T-helper 1 cell treated with Interleukin-12 subunit alpha and Interleukin-12 subunit beta and Interleukin-4 antibody, amounts not matched to agents 30 ng/mL and 1 ng/mL, for 36 hours (primary cell): ENCODE data around the gene MBNL1. TPM values are rescaled to one million over a fixed set of nuclear protein-coding genes. Genes with fewer than 3 reads are reported as not detected.

Experiments
- intact Hi-C: fragments of 100-400 bp; cut with micrococcal nuclease; formaldehyde crosslinking; loops from one replicate; pipeline ENCODE4 v1.15.1; 2024
- total RNA-seq: library from RNA; stranded (reverse); gene quantifications from 2 replicates; pipeline ENCODE4 v1.2.3, GENCODE V29; 2022

The MBNL1 gene, protein sequence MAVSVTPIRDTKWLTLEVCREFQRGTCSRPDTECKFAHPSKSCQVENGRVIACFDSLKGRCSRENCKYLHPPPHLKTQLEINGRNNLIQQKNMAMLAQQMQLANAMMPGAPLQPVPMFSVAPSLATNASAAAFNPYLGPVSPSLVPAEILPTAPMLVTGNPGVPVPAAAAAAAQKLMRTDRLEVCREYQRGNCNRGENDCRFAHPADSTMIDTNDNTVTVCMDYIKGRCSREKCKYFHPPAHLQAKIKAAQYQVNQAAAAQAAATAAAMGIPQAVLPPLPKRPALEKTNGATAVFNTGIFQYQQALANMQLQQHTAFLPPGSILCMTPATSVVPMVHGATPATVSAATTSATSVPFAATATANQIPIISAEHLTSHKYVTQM
- total RNA-seq, result 465 and 485 TPM in 2 replicates

DNA sequence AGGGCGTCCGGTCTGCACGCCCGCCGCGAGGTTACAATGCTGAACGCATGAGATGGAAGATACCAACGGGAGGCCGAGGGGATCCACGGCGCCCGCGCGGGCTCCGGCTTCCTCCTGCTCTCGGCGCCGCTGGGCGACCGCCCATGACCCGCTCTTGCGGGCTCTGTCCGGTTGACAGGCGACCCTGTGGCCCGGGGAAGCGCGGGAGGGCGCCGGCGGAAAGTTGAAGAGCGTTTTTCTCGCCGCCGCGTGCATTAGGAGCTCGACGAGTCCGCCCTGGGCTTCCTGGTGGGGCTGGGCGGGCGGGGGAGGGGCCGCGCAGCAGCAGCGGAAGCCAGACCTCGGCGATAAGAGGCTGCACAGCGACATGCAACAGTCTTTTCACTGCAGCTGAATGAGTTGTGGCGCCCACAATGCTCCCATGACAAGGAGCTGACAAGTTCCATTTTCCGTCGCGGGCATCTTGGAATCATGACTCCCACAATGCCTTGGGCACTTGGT lies at the start of gene MBNL1:
MBNL1 (plus strand) TSS at position 375 of the 501 bp plus-strand sequence. CDS start 31,265 bp downstream, outside the sequence.
- intact Hi-C loops, result loop anchor here (1.0 to 5.0 kb wide), 8 partner anchors 10 to 894 kb away; partner anchors contain the start of gene RAP2B

DNA sequence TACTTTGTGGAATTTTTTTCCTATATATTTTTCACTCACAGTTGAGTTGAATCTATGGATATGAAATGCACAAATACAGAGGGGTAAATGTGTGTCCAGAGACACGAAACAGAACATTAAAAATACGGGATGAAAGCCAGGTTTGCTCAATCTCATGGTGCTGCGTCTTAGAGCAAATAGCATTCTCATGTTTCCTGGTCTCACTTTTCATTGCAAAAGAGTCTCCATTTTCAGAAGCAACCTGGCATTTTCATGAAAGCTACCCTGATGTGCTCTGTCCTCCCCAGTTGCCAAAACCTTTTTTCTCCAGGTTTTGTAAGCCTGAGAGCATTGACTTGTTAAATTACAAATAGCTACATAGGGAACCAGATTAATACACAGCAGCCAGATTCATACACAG lies 49.5 kb upstream of the MBNL1 start:
- intact Hi-C loops, result no loop called here

DNA sequence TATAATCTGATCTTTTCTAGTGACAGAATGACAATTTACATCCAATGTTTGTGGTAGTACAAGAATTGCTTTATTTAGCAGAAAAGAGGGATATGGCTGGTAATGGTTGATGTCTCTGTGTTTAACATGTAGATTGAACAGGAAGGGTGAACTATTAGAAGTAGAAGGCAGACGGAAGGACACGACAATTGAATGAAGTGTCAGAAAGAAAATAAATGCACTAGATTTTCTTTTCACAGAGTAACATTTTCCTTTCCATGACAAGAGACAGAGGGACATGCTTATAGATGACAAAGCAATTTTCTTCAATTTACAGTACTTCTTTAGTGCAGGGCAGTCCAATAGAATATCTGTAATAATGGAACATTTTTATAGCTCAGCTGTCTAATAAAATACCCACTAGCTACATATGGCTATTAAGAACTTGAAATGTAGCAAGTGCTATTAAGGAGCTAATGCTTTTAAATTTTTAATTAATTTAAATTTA lies 48.9 kb upstream of the MBNL1 start:
- intact Hi-C loops, result no loop called here

DNA sequence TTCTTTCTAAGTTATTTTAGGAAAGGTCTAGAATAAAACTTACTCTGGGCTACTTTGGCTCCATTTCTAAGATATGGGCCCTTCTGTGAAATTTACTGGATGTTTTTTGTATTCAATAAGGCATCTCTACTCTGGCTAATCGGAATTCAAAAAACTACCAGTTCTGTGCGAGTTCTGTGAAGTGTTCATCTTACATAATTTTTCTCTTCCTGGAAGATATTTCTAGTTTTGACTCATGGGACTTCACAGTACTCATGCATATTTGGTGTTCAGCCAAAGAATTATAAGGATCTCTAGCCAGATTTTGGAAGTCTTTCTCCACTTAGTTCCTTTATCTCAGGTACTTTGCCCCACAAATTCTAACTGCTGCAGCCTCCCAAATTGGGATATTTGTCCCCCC lies 46.4 kb upstream of the MBNL1 start:
- intact Hi-C loops, result loop anchor here (1.0 kb wide), 6 partner anchors 8 to 46 kb away; partner anchors contain the start of gene MBNL1

DNA sequence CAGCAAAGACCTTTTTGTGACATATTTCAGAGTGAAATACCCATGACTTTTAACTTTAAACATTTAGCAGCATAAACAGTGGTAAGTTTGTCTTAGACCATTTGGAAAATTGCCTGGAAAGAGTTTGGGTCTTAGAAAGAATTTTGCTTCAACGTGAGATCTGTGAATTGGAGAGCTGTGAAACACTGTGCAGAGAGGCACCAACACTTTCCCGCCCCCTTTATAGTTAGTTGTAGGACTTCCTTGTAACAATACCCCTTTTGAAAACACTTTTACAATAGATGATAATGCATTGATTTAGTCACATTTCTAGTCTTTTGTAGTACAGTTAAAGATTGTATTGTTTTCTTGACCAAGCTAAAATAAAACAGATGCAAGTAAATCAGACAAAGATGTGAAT lies 43.5 kb upstream of the MBNL1 start:
- intact Hi-C loops, result no loop called here

DNA sequence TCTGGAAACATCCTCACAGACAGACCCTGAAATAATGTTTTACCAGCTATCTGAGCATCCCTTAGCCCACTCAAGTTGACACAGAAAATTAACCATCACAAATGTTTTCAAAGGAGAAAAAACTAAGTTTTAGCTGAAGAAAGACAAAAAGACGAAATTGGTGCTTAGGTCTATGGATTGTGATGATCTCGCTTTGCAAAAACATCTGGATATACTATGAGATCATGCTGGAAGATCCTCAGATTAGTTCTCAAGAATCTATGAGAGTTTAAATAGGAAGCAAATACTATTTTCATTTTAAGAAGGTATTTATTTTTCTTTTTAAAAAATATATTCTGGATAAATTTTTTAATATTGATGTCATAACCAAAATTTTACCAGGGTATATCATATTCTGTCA lies 42.6 kb upstream of the MBNL1 start:
- intact Hi-C loops, result no loop called here

DNA sequence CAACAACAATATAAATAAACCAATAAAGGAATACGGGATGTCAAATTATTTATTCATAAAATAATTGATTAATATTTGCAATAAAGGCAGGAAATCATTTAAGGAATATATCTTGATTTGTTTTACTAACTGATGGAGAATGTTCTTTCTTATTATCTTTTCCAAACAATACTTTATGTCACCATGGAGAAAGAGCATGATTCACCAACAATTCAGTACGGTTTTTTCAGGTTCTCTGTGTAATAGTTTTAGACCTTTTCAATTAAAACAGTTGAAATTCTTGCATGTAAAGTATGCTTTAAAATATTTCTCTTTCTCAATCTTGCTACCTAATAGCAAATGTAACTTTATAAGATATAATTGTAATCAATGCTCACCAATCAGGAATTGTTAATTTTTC lies 41.7 kb upstream of the MBNL1 start:
- intact Hi-C loops, result no loop called here

DNA sequence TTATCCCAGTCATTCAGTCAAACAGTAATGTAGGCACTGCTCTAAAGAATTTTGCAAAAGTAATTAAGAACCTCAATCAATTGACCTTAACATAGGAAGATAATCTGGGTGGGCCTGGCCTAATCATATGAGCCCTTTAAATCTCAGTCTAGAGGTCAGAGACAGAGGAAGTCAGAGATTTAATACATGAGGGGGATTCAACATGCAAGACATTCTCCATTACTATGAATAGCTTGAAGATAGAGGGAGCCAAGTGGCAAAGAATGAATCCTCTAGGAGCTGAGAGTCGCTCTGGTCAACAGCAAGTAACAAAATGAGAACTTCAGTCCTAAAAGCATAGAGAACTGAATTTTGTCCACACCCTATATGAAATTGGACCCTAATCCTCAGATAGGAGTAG lies 39.0 kb upstream of the MBNL1 start:
- intact Hi-C loops, result no loop called here

DNA sequence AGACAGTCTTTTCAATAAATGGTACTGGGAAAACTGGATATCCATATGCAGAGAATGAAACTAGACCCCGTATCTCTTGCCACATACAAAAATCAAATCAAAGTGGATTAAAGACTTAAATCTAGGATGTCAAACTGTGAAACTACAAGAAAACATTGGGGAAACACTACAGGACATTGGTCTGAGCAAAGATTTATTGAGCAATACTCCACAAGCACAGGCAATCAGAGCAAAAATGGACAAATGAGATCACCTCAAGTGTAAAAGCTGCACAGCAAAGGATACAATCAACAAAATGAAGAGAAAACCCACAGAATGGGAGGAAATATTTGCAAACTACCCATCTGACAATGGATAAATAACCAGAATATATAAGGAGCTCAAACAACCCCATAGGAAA lies 38.4 kb upstream of the MBNL1 start:
- intact Hi-C loops, result no loop called here

DNA sequence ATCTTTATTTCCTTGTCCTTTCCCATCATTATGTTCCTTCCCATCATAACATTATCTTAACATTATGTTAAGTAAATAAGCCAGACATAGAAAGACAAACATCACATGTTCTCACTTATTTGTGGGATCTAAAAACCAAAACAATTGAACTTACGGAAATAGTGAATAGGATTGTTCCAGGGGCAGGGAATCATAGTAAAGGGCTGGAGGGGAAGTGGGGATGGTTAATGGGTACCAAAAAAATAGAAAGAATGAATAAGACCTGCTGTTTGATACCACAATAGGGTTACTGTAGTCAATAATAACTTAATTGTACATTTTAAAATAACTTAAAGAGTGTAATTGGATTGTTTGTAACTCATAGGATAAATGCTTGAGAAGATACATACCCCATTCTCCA lies 36.7 kb upstream of the MBNL1 start:
- intact Hi-C loops, result no loop called here

DNA sequence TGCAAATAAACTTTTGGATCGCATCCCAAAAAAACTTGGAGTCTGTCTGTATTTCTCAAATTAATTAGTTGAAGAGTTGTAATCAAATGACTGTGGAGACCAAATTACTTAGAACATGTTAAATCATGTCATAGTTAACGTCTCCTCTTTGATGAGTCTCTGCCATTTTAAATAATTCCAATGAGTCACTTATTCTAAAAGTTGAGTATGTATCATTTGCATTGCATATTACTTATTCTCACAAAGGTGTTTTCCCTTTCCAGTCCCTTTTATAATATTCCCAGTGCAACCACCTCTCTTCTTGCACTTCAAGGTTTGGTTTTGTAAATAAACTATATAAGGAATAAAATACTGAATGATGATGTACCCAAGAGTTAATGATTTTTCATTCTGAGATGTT lies 36.0 kb upstream of the MBNL1 start:
- intact Hi-C loops, result loop anchor here (1.0 kb wide), 1 partner anchor 10 kb away; no protein-coding TSS in a partner anchor

DNA sequence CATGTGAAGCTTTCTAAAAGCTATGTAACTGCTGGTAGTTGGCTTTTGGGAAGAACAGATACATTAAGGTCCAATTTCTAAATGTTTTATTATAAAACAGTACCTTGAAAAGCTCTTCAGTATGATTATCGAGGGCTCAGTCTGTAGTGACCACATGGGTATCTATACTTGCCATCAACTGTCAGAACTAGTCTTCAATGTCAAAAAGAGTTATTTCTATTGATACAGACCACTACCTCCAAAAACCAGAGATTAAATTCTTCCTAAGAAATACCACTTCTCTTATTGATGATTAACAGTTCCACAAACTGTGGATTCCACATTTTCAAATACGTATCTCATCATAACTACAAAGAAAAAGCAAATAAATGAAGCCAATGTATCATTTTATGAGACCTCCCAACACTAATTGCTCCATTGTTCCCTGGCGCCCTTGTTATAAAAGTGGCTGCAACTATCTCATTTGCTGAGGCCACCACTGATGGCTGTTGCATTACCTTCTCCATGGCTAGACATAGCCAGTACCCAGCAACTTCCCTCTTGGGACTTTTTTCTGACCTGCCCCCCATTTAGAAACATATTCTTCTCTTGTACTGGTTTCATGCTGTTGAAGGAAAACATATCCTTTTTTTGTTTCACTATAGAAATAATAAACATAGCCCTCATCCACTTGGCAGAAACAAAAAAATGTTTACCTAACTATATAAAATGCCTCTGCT lies 33.9 kb upstream of the MBNL1 start:
- intact Hi-C loops, result loop anchor here (1.0 kb wide), 1 partner anchor 8 kb away; no protein-coding TSS in a partner anchor

DNA sequence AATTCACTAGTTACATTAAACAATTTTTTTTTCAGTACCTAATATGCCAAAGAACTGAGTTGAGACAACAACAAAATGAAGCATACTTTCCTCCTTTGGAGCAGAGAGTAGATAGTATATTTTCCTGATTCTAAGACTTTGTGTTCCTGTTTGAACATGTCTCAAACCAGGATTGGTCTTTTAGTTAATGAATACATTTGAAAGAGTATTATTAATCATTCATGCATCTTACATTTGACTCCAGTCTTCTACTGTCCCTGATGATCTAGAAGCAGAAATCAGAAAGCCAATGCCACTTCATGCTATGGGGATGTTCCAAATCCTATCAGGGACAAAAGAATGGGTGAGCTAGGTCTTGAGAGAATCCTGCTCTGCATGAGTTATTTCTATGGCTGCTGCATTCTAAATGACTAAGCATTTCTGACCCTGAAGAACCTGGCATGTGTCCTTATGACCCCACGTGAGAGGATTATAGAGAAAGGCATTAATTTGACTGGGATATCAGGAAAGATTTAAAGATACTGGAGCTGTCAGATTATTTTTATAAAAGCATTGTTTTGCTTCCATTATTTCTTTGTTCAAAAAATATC lies 32.9 kb upstream of the MBNL1 start:
- intact Hi-C loops, result loop anchor here (1.0 kb wide), 1 partner anchor 7 kb away; no protein-coding TSS in a partner anchor

DNA sequence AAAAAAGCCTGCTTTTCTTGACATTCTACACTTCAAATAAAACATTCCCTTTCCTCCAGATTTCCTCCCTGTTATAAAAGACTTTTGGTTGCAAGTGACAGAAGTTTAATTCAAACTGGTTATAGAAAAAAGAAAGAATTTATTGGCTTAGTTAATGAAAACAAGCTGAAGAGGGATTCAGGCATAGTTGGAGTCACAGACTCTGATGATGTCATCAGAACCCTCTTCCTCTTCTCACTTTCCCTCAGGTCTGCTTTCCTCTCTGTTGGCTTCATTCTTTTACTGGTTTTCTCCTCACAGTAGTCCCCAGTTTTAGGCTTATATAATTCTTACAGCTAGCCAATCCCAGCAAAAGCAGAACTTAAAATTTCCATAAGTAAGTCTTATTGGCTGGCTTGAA lies 32.0 kb upstream of the MBNL1 start:
- intact Hi-C loops, result no loop called here

DNA sequence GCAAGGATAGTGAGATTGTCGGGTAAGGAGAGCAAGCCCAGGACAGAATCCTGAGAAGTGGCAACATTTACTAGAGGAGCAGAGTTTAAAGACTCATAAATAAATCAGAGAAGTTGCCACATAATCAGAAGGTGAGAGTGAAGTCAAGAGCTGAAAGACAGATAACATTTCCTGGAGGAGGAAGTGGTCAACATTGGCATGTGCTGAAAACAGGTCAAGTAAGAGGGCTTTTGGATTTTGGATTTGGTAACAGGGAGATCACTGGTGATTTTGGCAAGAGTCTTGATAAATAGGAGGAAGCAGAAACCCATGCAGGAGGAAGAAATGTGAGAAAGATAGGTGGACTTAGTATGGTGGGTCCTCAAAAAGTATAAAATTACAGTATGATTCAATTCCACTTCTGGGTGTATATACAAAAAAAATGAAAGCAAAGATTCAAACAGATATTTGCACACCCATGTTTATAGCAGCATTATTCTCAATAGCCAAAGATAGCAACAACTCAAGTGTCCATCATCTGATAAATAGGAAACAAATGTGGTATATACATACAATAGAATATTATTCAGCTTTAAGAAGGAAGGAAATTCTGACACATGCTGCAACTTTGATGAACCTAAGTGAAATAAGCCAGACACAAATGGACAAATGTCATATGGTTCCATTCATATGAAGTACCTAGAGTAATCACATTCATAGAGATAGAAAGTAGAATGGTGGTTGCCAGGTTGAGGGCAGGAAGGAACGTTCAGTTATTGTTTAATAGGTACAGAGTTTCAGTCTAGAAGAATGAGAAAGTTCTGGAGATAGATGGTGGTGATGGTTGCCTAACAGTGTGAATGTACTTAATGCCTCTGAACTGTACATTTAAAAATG lies 27.3 kb upstream of the MBNL1 start:
- intact Hi-C loops, result loop anchor here (2.0 to 10.0 kb wide), 3 partner anchors 114 to 453 kb away; no protein-coding TSS in a partner anchor

DNA sequence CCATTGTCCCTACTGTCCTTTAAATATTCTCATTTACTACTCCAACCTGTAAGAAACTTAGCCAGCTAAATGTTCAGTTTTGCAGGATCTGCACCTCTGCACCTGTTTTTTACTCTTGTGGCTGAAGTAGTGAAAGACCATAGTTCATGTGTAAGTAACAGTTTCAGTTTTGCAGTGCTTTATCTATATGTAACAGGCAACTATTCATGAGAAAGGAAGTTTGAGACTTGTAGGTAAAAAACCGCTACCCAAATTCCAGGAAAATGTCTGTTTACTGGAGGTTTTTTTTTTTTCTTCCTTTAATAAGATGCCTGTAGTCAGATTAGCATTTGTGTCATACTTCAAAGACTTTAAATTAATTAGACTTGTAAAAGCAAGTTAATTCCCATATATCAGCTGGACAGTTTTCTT lies 25.4 kb upstream of the MBNL1 start:
- intact Hi-C loops, result loop anchor here (1.0 to 10.0 kb wide), 10 partner anchors 8 to 451 kb away; partner anchors contain the start of gene MBNL1

DNA sequence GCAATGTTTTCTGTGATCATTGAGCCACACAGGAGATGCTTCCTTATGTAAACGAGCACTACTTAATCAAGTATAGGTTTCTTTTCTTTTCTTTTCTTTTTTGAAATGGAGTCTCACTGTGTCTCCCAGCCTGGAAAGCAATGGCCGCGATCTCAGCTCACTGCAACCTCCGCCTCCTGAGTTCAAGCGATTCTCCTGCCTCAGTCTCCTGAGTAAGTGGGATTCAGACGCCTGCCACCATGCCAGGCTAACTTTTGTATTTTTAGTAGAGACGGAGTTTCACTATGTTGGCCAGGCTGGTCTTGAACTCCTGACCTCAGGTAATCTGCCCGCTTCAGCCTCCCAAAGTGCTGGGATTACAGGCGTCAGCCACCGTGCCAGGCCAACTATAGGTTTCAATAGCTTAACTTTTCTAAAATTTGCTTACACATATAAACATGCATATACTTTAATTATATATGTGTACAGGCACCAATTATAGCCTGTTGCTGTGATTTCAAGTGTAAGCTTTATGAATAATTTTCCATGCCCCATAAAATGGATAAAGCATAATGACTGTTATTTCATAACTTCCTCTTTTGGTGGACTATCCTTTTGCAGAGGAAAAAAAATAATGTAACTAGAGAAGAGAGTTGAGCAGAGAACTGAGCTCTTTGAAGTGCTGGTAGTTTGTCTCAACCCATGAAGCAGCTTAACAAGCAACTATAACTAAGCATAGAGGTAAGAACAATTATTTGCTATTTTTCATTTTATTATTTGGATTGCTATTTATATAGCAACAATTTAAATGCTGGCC lies 24.8 kb upstream of the MBNL1 start:
- intact Hi-C loops, result loop anchor here (1.0 to 10.0 kb wide), 10 partner anchors 9 to 451 kb away; partner anchors contain the start of gene MBNL1

DNA sequence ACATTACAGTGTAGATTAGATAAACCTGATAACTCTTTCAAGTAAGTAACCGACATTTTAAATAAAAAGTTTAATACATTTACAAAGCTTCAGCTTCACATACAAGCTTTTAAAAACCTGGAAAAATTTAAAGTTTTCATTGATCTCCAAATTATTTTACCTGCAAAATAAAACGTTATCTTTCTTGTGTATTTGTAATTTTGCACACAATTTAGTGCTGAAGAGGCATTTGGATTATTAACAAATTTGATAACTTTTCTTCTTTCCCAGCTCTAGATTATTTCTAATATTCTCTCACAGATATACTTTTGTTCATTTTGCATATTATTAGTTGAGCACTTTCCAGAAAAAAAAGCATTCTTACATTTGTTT lies 24.2 kb upstream of the MBNL1 start:
- intact Hi-C loops, result loop anchor here (5.0 to 10.0 kb wide), 2 partner anchors 117 to 450 kb away; no protein-coding TSS in a partner anchor

DNA sequence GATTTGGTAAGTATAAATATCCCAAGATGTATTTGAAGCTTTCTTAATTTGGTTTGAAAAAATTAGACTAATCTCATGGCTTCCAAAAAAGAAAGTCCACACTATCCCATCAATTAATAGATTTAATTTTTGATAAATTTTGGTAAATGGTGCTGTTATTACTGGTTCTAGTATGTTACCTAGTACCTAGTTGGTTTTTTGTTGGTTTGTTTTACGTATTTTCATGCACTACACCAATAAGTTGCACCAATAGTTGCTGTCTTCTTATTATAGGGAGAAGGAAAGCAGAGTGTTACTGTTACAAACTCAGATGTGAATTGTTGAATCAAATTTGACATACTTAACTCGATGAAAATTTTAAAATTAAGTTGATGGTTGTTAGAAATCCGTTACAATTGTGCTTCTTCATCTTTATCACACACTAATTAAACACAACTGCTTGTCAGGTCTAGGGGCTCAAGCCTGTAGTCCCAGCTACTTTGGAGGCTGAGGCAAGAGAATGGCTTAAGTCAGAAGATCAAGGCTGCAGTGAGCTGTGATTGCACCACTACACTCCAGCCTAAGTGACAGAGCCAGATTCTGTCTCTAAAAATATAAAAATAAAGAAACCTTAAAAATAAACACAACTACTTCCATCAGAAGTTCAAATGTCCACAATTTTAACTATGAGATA lies 23.1 kb upstream of the MBNL1 start:
- intact Hi-C loops, result loop anchor here (1.0 to 10.0 kb wide), 3 partner anchors 8 to 449 kb away; no protein-coding TSS in a partner anchor
